Stimulated activated CD8-positive, alpha-beta memory T cell treated with anti-CD3 and anti-CD28 coated beads, Interleukin-7, amount 100 ng/mL, for 4 hours (primary cell): ENCODE results near the gene SPTSSA.
"Not testable (repeated sequence)": the region's sequence is repeated elsewhere in the genome, so short reads cannot be mapped to it uniquely, and the experiment has no call there.

Experiments
- DNase-seq, 2 donors: peaks; one replicate each; pipeline ENCODE4 v3.0.0-alpha.2; 2020; ENCODE audit warnings: low read depth in 2 of 2

The SPTSSA gene

GRCh38 chr14:34462132-34462893 lies at the start of gene SPTSSA:
Gene SPTSSA, minus strand, starts transcription at chr14:34462240. Its CDS starts 33 bp downstream, at chr14:34462207.
- DNase-seq, result peak; percentile 67 to 88

- DNase-seq, result no peak
These were observed 45.8 kb upstream of the SPTSSA start for GRCh38 chr14:34507884-34508283.

- DNase-seq, result no peak
These were observed 45.4 kb upstream of the SPTSSA start for GRCh38 chr14:34507459-34507858.

GRCh38 chr14:34505124-34505491 lies 43.1 kb upstream of the SPTSSA start:
- not testable (repeated sequence) for DNase-seq

GRCh38 chr14:34504027-34504426 lies 42.0 kb upstream of the SPTSSA start:
- not testable (repeated sequence) for DNase-seq

GRCh38 chr14:34502545-34503225 lies 40.6 kb upstream of the SPTSSA start:
- no peak for DNase-seq

GRCh38 chr14:34502001-34502400 lies 40.0 kb upstream of the SPTSSA start:
- DNase-seq, result no peak

GRCh38 chr14:34501004-34501580 lies 39.1 kb upstream of the SPTSSA start:
- DNase-seq, result no peak

GRCh38 chr14:34498684-34499412 lies 36.8 kb upstream of the SPTSSA start:
- DNase-seq, result no peak

GRCh38 chr14:34496679-34497513 lies 34.9 kb upstream of the SPTSSA start:
- no peak for DNase-seq

- DNase-seq, result no peak
These were observed 34.1 kb upstream of the SPTSSA start for GRCh38 chr14:34496007-34496678.

- DNase-seq, result no peak
These were observed 27.3 kb upstream of the SPTSSA start for GRCh38 chr14:34489324-34489723.

- no peak for DNase-seq
These were observed 26.5 kb upstream of the SPTSSA start for GRCh38 chr14:34488528-34488927.

- DNase-seq, result no peak
These were observed 22.7 kb upstream of the SPTSSA start for GRCh38 chr14:34484726-34485125.

GRCh38 chr14:34482463-34482862 lies 20.4 kb upstream of the SPTSSA start:
- DNase-seq, result no peak

- DNase-seq, result no peak
These were observed 17.7 kb upstream of the SPTSSA start for GRCh38 chr14:34479694-34480093.

- DNase-seq, result no peak
These were observed 16.2 kb upstream of the SPTSSA start for GRCh38 chr14:34478261-34478660.

- DNase-seq, result not testable (repeated sequence)
These were observed 14.0 kb upstream of the SPTSSA start for GRCh38 chr14:34476036-34476435.

- DNase-seq, result no peak
These were observed 13.1 kb upstream of the SPTSSA start for GRCh38 chr14:34475163-34475562.

- DNase-seq, result no peak
These were observed 12.2 kb upstream of the SPTSSA start for GRCh38 chr14:34474187-34474679.
